Activated naive CD8-positive, alpha-beta T cell treated with anti-CD3 and anti-CD28 coated beads, Interleukin-2, amount 10 ng/mL, durations not matched to agents 7 days and 5 days (primary cell): ENCODE measurements around the gene PTPRJ. TPM values are rescaled to one million over a fixed set of nuclear protein-coding genes. Genes with fewer than 3 reads are reported as not detected.

Source experiments
- ATAC-seq: fragments of 150-1000 bp; cut with Tn5 transposase; one replicate; pipeline ENCODE4 v1.10.0; 2021; ENCODE audit warnings: low read depth, moderate library complexity
- POLR2A ChIA-PET: fragments of 350-600 bp; sonication (Branson Sonifier 250); formaldehyde crosslinking; loops from one replicate; lab custom pipeline; 2021; ENCODE audit warnings: antibody characterized with exemption; lab: Charles Lee
- DNase-seq: peaks from one replicate; pipeline ENCODE4 v3.0.0; 2021
- H3K27ac Mint-ChIP-seq: one replicate; pipeline ENCODE4 v1.8.0; 2022; ENCODE audit warnings: mild to moderate bottlenecking, mixed read lengths
- H3K27me3 Mint-ChIP-seq: one replicate; pipeline ENCODE4 v1.8.0; 2022; ENCODE audit warnings: mild to moderate bottlenecking, moderate library complexity, mixed read lengths
- H3K36me3 Mint-ChIP-seq: one replicate; pipeline ENCODE4 v1.8.0; 2021; ENCODE audit warnings: mild to moderate bottlenecking, mixed read lengths
- H3K4me1 Mint-ChIP-seq: one replicate; pipeline ENCODE4 v1.8.0; 2021; ENCODE audit warnings: mixed read lengths
- H3K4me3 Mint-ChIP-seq: one replicate; pipeline ENCODE4 v1.8.0; 2022; ENCODE audit warnings: mild to moderate bottlenecking, moderate library complexity, mixed read lengths
- H3K9me3 Mint-ChIP-seq: one replicate; pipeline ENCODE4 v1.8.0; 2021; ENCODE audit warnings: mixed read lengths
- total RNA-seq, 2 experiments: library from RNA; stranded (reverse); gene quantifications; one replicate each; pipeline ENCODE4 v1.2.3, GENCODE V29; 2021

Gene PTPRJ
- total RNA-seq, 2 experiments from 2014 or later: 51.5 to 53.5 TPM

- Mint-ChIP-seq H3K27me3 (no peaks in the 10 kb centered on the region), H3K27ac (peak overlapping the region; percentile 32), H3K4me1 (peaks cover 45% of the 10 kb centered on the region), H3K4me3 (no peak overlapping the region), H3K9me3 (no peaks in the 10 kb centered on the region), H3K36me3 (peaks cover 28% of the 10 kb centered on the region)
- POLR2A ChIA-PET: no interaction called here
- no peak for DNase-seq
- ATAC-seq: no peak
Measured at GRCh38 chr11:48062649-48063048, 82.3 kb downstream of the PTPRJ start.

DNA sequence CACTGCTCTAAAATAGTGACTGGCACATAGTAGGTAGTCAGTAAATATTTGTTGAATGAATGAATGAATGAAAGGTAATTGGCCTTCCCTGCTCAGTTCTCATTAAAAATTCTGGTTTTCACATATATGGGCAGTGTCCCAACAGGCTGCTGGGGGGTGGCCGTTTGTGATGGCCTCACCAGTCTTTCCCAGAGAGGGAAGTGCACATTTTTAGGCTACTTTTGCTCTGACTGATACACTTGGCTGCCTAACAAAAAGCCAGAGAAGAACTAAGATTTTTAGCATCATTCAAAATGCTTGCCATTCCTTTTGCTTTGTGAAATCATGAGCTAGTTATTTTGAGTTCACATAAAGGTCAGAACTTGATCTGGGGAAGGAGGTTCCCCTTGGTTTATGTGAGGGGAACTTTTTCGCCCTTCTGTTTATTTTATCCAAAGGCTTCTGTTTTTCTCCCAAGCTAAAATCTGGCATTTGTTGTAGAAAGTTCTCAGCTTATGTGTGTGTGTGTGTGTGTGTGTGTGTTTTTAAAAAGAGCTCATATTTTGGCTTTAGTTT, 83.1 kb downstream of the PTPRJ start:
- ATAC-seq: no peak
- Mint-ChIP-seq H3K36me3 (peaks cover 32% of the 10 kb centered on the region), H3K27ac (peak overlapping the region; percentile 18), H3K9me3 (no peaks in the 10 kb centered on the region), H3K27me3 (no peaks in the 10 kb centered on the region), H3K4me3 (no peak overlapping the region), H3K4me1 (peaks cover 40% of the 10 kb centered on the region)
- POLR2A ChIA-PET: no interaction called here
- no peak for DNase-seq

DNA sequence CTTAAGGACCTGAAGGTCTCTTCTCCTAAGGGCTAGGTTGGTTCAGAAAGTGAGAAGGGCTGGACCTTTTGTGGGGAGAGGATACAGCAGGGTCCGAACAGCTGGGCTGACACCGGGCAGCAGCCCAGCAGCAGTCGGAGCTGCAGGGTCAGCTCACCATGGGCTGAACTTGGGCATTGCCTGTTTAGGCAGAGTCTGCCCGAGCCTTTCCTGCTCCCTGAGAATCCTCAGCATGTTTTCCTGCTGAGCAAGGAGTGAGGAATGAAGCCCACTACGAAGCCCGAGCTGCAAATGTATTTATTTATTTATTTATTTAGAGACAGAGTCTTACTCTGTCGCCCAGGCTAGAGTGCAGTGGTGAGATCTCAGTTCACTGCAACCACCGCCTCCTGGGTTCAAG, 83.9 kb downstream of the PTPRJ start:
- no peaks in the 10 kb centered on the region for H3K9me3 Mint-ChIP-seq
- no peaks in the 10 kb centered on the region for H3K27me3 Mint-ChIP-seq
- H3K4me1 Mint-ChIP-seq: peaks cover 36% of the 10 kb centered on the region
- peaks cover 37% of the 10 kb centered on the region for H3K36me3 Mint-ChIP-seq
- DNase-seq (no peak), ATAC-seq (no peak)
- POLR2A ChIA-PET: no interaction called here
- no peak overlapping the region for H3K4me3 Mint-ChIP-seq
- H3K27ac Mint-ChIP-seq: peak overlapping the region; percentile 18

DNA sequence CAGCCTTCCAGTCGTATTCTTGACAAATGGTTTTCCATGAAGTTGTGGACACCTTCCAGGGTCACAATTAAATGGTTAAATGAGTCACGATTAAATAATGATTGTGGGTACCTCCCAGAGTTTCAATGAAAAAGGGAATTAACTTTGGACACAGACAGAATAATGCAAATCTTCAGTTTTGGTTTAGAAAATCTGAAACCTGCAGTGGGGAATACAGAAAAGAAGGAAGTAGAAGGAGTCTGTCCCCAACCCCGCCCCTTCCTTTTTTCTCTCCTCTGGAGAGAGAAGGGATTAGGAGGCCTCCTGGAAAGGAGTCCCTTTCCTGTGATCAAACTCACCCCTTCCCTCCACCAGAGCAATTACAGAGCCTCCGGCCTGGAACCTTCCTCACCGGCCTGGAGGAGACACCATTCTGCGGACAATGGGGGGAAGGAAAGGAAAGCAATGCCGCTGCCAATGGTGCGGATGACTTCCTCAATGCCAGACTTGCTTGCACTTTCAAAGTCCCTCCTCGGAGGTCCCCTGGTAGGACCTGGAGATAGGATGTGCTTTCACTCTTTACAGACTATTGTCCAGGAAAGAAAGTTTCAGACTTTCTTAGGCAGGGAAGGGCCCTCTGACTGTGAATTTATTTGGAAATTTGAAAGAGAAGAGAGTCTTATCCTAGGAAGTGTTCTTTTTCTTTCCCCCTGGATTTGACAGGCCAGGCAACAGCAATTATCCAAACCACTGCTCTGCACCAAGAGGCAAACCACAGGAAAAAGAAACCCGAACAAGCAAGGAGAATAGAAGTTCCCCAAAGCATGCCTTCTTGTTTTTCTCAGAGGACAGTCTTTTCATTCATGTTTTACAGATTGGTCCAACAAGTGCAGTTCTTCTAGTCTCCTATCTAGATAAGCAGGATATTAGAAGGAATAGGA, 86.8 kb downstream of the PTPRJ start:
- no peak for ATAC-seq
- Mint-ChIP-seq H3K27me3 (no peaks in the 10 kb centered on the region), H3K4me1 (peaks cover 19% of the 10 kb centered on the region), H3K4me3 (no peak overlapping the region), H3K27ac (no peak overlapping the region), H3K36me3 (peaks cover 32% of the 10 kb centered on the region), H3K9me3 (no peaks in the 10 kb centered on the region)
- DNase-seq: no peak
- POLR2A ChIA-PET: no interaction called here

DNA sequence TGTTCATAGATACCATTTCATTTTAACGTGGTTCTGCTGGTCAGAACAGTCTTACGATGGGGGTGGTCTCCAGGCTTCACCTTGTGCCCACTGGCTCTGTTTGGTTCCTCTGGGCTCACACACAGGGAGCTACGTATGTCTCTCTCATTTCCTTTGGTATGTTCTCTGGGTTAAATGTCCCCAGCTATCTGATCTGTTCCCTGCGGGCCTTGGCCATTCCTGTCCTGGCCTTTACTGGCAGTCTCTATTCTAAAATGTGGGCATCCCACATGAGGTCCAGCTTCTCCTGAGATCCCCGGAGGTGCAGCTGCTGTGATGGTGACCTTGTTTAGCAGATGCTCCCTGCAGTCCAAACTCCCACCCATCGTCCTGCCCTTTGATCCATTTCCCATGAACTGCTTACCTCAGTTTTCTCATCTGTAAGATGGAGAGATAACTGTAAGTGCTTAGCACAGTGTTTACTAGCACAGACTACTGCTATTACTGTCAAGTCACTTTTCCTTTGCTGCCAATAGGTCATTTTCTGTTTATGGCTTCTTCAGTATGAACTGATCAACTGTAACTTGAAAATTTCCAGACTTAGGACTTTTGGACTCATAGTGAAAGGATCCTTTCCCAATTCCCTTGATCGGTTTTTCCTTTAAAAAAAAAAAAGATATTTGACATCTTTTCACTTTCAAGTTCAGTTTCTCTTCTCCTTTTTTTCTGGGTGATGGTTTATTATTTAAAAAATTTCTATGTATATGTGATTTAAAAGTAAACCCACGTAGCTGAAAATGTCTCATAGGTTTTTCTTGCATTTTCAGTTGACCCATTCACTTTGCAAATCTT, 92.9 kb downstream of the PTPRJ start:
- DNase-seq (no peak), ATAC-seq (no peak)
- no peak overlapping the region for H3K27ac Mint-ChIP-seq
- H3K4me1 Mint-ChIP-seq: peaks cover 16% of the 10 kb centered on the region
- peaks cover 46% of the 10 kb centered on the region for H3K36me3 Mint-ChIP-seq
- no peaks in the 10 kb centered on the region for H3K27me3 Mint-ChIP-seq
- no peaks in the 10 kb centered on the region for H3K9me3 Mint-ChIP-seq
- POLR2A ChIA-PET: no interaction called here
- H3K4me3 Mint-ChIP-seq: no peak overlapping the region

- no peaks in the 10 kb centered on the region for H3K9me3 Mint-ChIP-seq
- ATAC-seq (no peak), DNase-seq (no peak)
- H3K27me3 Mint-ChIP-seq: no peaks in the 10 kb centered on the region
- no peak overlapping the region for H3K4me3 Mint-ChIP-seq
- POLR2A ChIA-PET: no interaction called here
- H3K27ac Mint-ChIP-seq: no peak overlapping the region
- peaks cover 20% of the 10 kb centered on the region for H3K4me1 Mint-ChIP-seq
- peaks cover 44% of the 10 kb centered on the region for H3K36me3 Mint-ChIP-seq
Measured at GRCh38 chr11:48074425-48075181, 94.2 kb downstream of the PTPRJ start.

GRCh38 chr11:48075637-48076036, 95.3 kb downstream of the PTPRJ start:
- Mint-ChIP-seq H3K27me3 (no peaks in the 10 kb centered on the region), H3K9me3 (no peaks in the 10 kb centered on the region), H3K36me3 (peaks cover 43% of the 10 kb centered on the region), H3K4me1 (peaks cover 26% of the 10 kb centered on the region), H3K27ac (no peak overlapping the region), H3K4me3 (no peak overlapping the region)
- POLR2A ChIA-PET: no interaction called here
- ATAC-seq (no peak), DNase-seq (no peak)

DNA sequence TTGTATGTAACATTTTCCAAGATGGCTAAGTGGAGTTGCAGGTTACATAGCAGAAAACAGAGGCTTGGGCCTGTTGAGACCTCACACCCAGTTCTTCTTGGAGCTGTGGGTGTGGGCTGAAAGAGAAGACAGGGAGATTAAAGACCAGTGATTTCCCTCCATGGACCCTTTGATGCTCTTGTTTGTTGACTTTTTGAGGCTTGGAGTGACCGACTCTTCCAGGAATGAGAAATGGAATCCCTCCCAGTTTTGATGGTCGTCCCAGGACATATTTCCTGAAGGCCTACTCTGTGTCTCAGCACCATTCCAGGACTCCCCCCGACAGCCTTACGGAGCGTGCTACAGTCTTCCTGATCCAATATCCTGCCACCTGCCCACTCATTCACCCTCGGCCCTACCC, 96.9 kb downstream of the PTPRJ start:
- Mint-ChIP-seq H3K4me3 (no peak overlapping the region), H3K36me3 (peaks cover 43% of the 10 kb centered on the region), H3K27ac (no peak overlapping the region), H3K9me3 (no peaks in the 10 kb centered on the region), H3K4me1 (peaks cover 36% of the 10 kb centered on the region), H3K27me3 (no peaks in the 10 kb centered on the region)
- ATAC-seq (no peak), DNase-seq (no peak)
- POLR2A ChIA-PET: interaction anchor here (0.6 kb wide), 1 partner anchor 15 kb away, joined by 3 read pairs; no protein-coding TSS in a partner anchor

DNA sequence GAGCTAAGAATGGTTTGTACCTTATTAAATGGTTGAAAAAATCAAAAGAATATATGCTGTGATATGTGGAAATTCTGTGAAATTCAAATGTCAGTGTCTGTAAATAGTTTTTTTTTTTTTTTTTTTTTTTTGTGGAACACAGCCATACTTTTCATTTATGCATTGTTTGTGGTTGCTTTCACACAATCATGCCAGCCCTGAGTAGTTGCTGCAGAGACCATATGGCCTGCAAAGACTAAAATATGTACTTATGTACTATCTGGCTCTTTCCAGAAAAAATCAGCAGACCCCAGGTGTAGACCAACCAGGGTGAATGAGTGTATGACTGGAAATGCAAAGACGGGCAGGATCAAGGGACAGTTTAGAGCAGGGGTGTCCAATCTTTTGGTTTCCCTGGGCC, 98.3 kb downstream of the PTPRJ start:
- peaks cover 39% of the 10 kb centered on the region for H3K36me3 Mint-ChIP-seq
- POLR2A ChIA-PET: no interaction called here
- H3K4me1 Mint-ChIP-seq: peaks cover 38% of the 10 kb centered on the region
- H3K4me3 Mint-ChIP-seq: no peak overlapping the region
- no peak for ATAC-seq
- no peak overlapping the region for H3K27ac Mint-ChIP-seq
- no peaks in the 10 kb centered on the region for H3K27me3 Mint-ChIP-seq
- no peak for DNase-seq
- no peaks in the 10 kb centered on the region for H3K9me3 Mint-ChIP-seq

GRCh38 chr11:48079596-48079995, 99.2 kb downstream of the PTPRJ start:
- Mint-ChIP-seq H3K36me3 (peaks cover 45% of the 10 kb centered on the region), H3K27me3 (no peaks in the 10 kb centered on the region), H3K4me1 (peaks cover 38% of the 10 kb centered on the region), H3K4me3 (no peak overlapping the region), H3K27ac (no peak overlapping the region), H3K9me3 (no peaks in the 10 kb centered on the region)
- ATAC-seq (no peak), DNase-seq (no peak)
- POLR2A ChIA-PET: no interaction called here

DNA sequence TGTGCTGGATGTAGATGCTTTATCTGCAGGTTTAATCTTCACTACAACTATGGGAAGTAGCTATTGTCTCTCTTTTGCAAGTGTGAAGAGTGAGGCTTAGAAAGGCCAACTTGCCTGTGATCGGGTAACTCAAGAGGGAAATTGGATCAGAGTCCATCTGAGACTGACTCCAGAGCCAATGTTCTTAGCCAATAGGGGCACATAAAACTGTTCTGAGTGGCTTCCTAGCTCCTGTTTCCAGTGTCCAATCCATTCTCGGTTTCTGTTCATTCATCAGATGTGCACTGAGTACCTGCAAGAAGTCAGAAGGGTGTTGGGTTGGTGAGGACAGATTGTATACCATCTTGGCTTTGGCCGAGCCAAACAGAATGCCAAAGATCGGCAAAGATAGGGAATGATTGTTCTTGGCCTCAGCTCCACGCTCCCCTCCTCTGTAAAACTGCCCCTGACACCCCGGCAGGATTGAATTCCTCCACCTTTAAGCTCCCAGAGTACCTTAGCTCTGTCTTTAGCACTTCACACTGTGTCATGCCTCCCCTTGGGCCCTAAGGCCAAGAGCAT, 100.0 kb downstream of the PTPRJ start:
- POLR2A ChIA-PET: interaction anchor here (1.2 kb wide), 1 partner anchor 15 kb away, joined by 3 read pairs; no protein-coding TSS in a partner anchor
- Mint-ChIP-seq H3K27ac (no peak overlapping the region), H3K9me3 (no peaks in the 10 kb centered on the region), H3K36me3 (peaks cover 42% of the 10 kb centered on the region), H3K4me3 (no peak overlapping the region), H3K4me1 (peaks cover 36% of the 10 kb centered on the region), H3K27me3 (no peaks in the 10 kb centered on the region)
- no peak for DNase-seq
- ATAC-seq: no peak

- no peaks in the 10 kb centered on the region for H3K27me3 Mint-ChIP-seq
- H3K27ac Mint-ChIP-seq: peak overlapping the region; percentile 58
- DNase-seq: no peak
- no peak overlapping the region for H3K4me3 Mint-ChIP-seq
- H3K36me3 Mint-ChIP-seq: peaks cover 32% of the 10 kb centered on the region
- no peaks in the 10 kb centered on the region for H3K9me3 Mint-ChIP-seq
- H3K4me1 Mint-ChIP-seq: peaks cover 36% of the 10 kb centered on the region
- POLR2A ChIA-PET: interaction anchor here (0.6 to 1.2 kb wide), 2 partner anchors 14 to 142 kb away, joined by 3 read pairs; no protein-coding TSS in a partner anchor
- ATAC-seq: peak; percentile 86
Measured at GRCh38 chr11:48081151-48082010, 101.0 kb downstream of the PTPRJ start.
